SK-N-SH (cell line): ENCODE measurements around the gene BTBD10. TPM values are rescaled to one million over a fixed set of nuclear protein-coding genes. Genes with fewer than 3 reads are reported as not detected.
"Not testable (repeated sequence)": the region's sequence is repeated elsewhere in the genome, so short reads cannot be mapped to it uniquely, and the experiment has no call there.

ENCODE experiments used
- CTCF ChIA-PET: fragments of 300-600, 350-600 bp; formaldehyde crosslinking; extraction: SDS; loops from one replicate; lab custom pipeline; 2021; lab: Yijun Ruan, JAX
- POLR2A ChIA-PET: fragments of 350-600 bp; sonication (Branson Sonifier 250); formaldehyde crosslinking; extraction: SDS; loops from one replicate; lab custom pipeline; 2020; ENCODE audit warnings: antibody characterized with exemption, inconsistent platforms; lab: Yijun Ruan, JAX
- DNase-seq: peaks from one replicate; pipeline ENCODE4 v3.0.0; 2012
- H2AFZ ChIP-seq: fragments of 200-600 bp; sonication (generic); 2 replicates; pipeline ENCODE4 v1.8.1; 2016; ENCODE audit warnings: antibody characterized with exemption, mild to moderate bottlenecking, low read depth
- H3F3A ChIP-seq: fragments of 200-600 bp; sonication (generic); replicated peaks from 2 replicates; pipeline ENCODE3; 2016; ENCODE audit warnings: antibody characterized with exemption, mild to moderate bottlenecking; ENCODE audit not compliant: insufficient read depth
- H3K27ac ChIP-seq, 2 experiments: fragments of 200-500 bp in 1 of 2; fragments of 200-600 bp in 1 of 2; sonication (Bioruptor generic) in 1 of 2; sonication (generic), shearing (Covaris generic) in 1 of 2; 2 replicates each; pipeline versions ENCODE4 v1.5.1 to v1.6.1; 2014 to 2016; ENCODE audit warnings: low read depth in 2 of 2, inconsistent platforms in 1 of 2, low read length in 1 of 2, mild to moderate bottlenecking in 1 of 2, mixed read lengths in 1 of 2
- H3K27me3 ChIP-seq: fragments of 200-600 bp; sonication (generic), shearing (Covaris generic); 2 replicates; pipeline ENCODE4 v1.6.1; 2016; ENCODE audit warnings: mixed run types; ENCODE audit not compliant: insufficient read depth
- H3K36me3 ChIP-seq, 2 experiments: fragments of 200-500 bp in 1 of 2; fragments of 200-600 bp in 1 of 2; sonication (Bioruptor generic) in 1 of 2; sonication (generic) in 1 of 2; replicated peaks in 1 of 2; 2 replicates each; pipeline versions ENCODE3 to v1.5.1; 2014 to 2016; ENCODE audit warnings: low read length in 1 of 2, mild to moderate bottlenecking in 1 of 2; ENCODE audit not compliant: insufficient read depth in 2 of 2, control insufficient read depth in 1 of 2
- H3K4me1 ChIP-seq, 2 experiments: fragments of 200-500 bp in 1 of 2; fragments of 200-600 bp in 1 of 2; sonication (Bioruptor generic) in 1 of 2; sonication (generic), shearing (Covaris generic) in 1 of 2; 2 replicates each; pipeline versions ENCODE4 v1.5.1 to v1.6.1; 2014 to 2016; ENCODE audit warnings: low read depth in 1 of 2, low read length in 1 of 2, mixed run types in 1 of 2; ENCODE audit not compliant: insufficient read depth in 2 of 2, control insufficient read depth in 1 of 2
- H3K4me2 ChIP-seq: fragments of 200-600 bp; sonication (generic), shearing (Covaris generic); 2 replicates; pipeline ENCODE4 v1.6.1; 2017; ENCODE audit warnings: mixed run types
- H3K4me3 ChIP-seq, 2 experiments: fragments of 200-500 bp in 1 of 2; fragments of 200-600 bp in 1 of 2; sonication (Bioruptor generic) in 1 of 2; sonication (generic), shearing (Covaris generic) in 1 of 2; 2 replicates each; pipeline versions ENCODE4 v1.5.1 to v1.8.1; 2014 to 2016; ENCODE audit warnings: low read depth in 2 of 2, inconsistent platforms in 1 of 2, low read length in 1 of 2, mild to moderate bottlenecking in 1 of 2, mixed read lengths in 1 of 2, moderate library complexity in 1 of 2
- H3K79me2 ChIP-seq: fragments of 200-600 bp; sonication (generic); 2 replicates; pipeline ENCODE4 v1.8.1; 2017; ENCODE audit warnings: mild to moderate bottlenecking; ENCODE audit not compliant: insufficient read depth
- H3K9ac ChIP-seq: fragments of 200-600 bp; sonication (generic); 2 replicates; pipeline ENCODE4 v1.6.1; 2017; ENCODE audit warnings: mixed run types
- H3K9me2 ChIP-seq: fragments of 200-600 bp; sonication (generic); 2 replicates; pipeline ENCODE4 v1.6.1; 2017; ENCODE audit warnings: mixed run types
- H3K9me3 ChIP-seq: fragments of 200-600 bp; sonication (generic); 2 replicates; pipeline ENCODE4 v1.6.1; 2017; ENCODE audit warnings: mixed run types, mild to moderate bottlenecking, moderate library complexity
- H4K20me1 ChIP-seq: fragments of 200-600 bp; sonication (generic); 2 replicates; pipeline ENCODE4 v1.6.1; 2017; ENCODE audit warnings: mild to moderate bottlenecking, mixed run types; ENCODE audit not compliant: insufficient read depth
- CTCF ChIP-seq: fragments of 200-600 bp; sonication (generic); IDR thresholded peaks from 2 replicates; pipeline ENCODE4 v1.6.1; 2017; ENCODE audit warnings: antibody characterized with exemption, mild to moderate bottlenecking, moderate library complexity
- FOXM1 ChIP-seq: IDR thresholded peaks from 2 replicates; pipeline ENCODE4 v1.4.0; 2012; ENCODE audit warnings: low read depth, mild to moderate bottlenecking
- MAX ChIP-seq: IDR thresholded peaks from 2 replicates; pipeline ENCODE4 v1.4.0; 2012; ENCODE audit warnings: low read depth
- MEF2A ChIP-seq: IDR thresholded peaks from 2 replicates; pipeline ENCODE4 v1.4.0; 2012; ENCODE audit warnings: low read depth, borderline replicate concordance
- TEAD4 ChIP-seq: IDR thresholded peaks from 2 replicates; pipeline ENCODE4 v1.4.0; 2012; ENCODE audit warnings: mild to moderate bottlenecking, borderline replicate concordance; ENCODE audit not compliant: insufficient read depth
- ZBTB33 ChIP-seq: IDR thresholded peaks from 2 replicates; pipeline ENCODE4 v1.4.0; 2012; ENCODE audit warnings: low read depth, borderline replicate concordance
- WGBS: methylation state at CpG from one replicate; pipeline ENCODE4 v1.1.6; 2017; ENCODE audit warnings: low lambda C conversion rate; 5-methylcytosine and 5-hydroxymethylcytosine counted together
- polyA plus RNA-seq, 3 experiments: library from polyadenylated mRNA; depleted of rRNA; stranded (reverse); fragments of >200 nt; gene quantifications; 2 replicates each; pipeline ENCODE4 v1.2.3, GENCODE V29; 2012

The BTBD10 gene
- polyA plus RNA-seq, 1 of the 3 experiments (the other 2 are of a cell fraction), result 23.0 TPM

DNA sequence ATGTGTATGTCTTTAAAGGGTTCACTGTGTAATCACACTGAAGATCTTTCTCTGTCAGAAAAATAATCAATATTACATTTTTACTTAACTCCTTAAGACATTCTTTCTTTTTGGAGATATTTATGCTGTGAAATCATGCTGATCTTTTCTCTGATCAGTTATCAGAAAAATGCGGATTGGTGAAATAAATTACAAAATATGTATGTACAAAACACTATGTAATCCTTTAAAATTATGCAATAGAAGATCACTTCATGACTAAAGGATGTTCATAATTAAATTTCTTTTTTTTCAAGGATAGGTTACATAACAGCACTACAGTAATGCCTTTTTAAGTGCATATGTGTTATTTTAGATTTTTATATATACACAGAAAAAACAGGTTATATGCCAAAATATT lies 24.7 kb downstream of the BTBD10 start (continued):
- no peak for TF ChIP-seq MEF2A
- TF ChIP-seq, all 33 proteins: peak for 0

DNA sequence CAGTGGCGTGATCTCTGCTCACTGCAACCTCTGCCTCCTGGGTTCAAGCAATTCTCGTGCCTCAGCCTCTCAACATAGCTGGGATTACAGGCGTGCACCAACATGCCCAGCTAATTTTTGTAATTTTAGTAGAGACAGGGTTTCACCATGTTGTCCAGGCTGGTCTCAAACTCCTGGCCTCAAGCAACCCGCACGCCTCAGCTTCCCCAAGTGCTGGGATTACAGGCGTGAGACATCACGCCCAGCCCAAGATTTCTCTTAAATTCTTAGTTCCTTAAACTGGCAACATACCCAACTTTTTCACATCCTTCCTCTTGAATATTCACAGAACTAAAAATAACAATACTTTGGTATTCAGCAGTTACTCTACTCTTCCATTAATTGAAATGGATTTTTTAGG lies 26.2 kb downstream of the BTBD10 start:
- H4K20me1 ChIP-seq, H3K9me3 ChIP-seq: not testable (repeated sequence)
- CTCF ChIA-PET, result interaction anchor here (1.2 to 1.4 kb wide), 2 partner anchors 29 to 227 kb away, joined by 3 to 4 read pairs; no protein-coding TSS in a partner anchor

DNA sequence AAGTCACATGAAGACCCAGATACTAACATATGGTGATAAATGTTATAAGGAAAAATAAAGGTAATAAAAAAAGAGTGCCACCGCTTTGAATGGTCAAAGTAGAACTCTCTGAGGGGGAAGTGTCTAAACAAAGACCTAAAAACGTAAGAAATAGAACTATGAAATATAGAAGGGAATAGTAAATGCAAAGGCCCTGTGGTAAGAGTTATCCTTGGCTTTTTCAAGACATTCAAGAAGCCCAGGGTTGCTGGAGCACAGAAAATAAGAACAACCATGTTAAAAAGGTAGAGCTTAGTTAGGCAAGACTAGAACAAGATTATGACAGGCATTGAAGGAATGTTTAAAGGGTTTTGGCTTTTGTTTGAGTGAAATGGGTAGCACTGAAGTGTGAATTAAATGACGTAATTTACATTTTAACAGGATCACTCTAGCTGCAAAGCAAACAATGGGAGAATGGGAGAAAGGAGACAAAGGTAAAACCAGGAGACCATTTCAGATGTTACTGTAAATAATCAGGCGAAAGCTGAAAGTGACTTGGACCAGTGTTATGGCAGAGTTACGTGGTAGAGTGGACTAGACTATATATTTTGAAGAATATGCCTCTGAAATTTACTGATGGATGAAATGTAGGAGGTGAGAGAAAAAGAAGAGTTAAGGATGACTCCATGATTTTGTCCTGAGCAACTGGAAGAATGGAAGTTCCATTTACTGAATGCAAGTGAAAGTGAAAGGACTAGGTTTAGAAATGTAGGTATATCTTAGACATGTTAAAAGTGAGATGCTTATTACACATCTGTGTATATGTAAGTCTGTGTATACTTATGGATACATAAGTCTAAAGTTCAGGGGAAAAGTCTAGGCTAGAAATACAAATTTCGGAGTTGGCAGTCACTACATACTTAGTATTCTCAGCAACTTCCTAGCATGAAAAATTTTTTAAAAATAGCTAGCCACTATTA lies 28.5 kb downstream of the BTBD10 start:
- no peak overlapping the region for H3K4me3 ChIP-seq
- H3K9me3 ChIP-seq, result no peaks in the 10 kb centered on the region; the same call in 1 of the 2 replicates
- no peak overlapping the region for H3K9ac ChIP-seq
- H3K4me2 ChIP-seq, result no peak overlapping the region
- ChIA-PET CTCF (no interaction called here), POLR2A (no interaction called here)
- H3F3A ChIP-seq, result peaks cover 5% of the 10 kb centered on the region
- no peaks in the 10 kb centered on the region for H3K27me3 ChIP-seq
- H3K9me2 ChIP-seq, result no peaks in the 10 kb centered on the region
- no peak for TF ChIP-seq TEAD4
- no peak for TF ChIP-seq FOXM1
- TF ChIP-seq CTCF, result no peak
- no peak for TF ChIP-seq MAX
- TF ChIP-seq ZBTB33, result no peak
- no peak for DNase-seq
- H4K20me1 ChIP-seq, result peaks cover under 1% of the 10 kb centered on the region; the same call in 1 of the 2 replicates
- no peaks in the 10 kb centered on the region; a peak in 1 of 4 replicates for H3K4me1 ChIP-seq
- WGBS, result 94% methylated on average over 6 of the region's 6 CpGs
- no peak overlapping the region for H2AFZ ChIP-seq
- no peak overlapping the region for H3K27ac ChIP-seq
- H3K79me2 ChIP-seq, result peaks cover 74% of the 10 kb centered on the region
- peaks cover 3 to 18% of the 10 kb centered on the region in 2 experiments for H3K36me3 ChIP-seq

More for the DNA sequence above, 26.2 kb downstream of the BTBD10 start:
- not testable (repeated sequence) for H3K4me3 ChIP-seq, H2AFZ ChIP-seq, DNase-seq, H3K36me3 ChIP-seq, H3K27me3 ChIP-seq, H3K4me1 ChIP-seq, H3K9me2 ChIP-seq, H3K9ac ChIP-seq, H3K4me2 ChIP-seq, H3K27ac ChIP-seq
- Histone ChIP-seq H3F3A (peaks cover 13% of the 10 kb centered on the region), H3K79me2 (peaks cover 71% of the 10 kb centered on the region)
- POLR2A ChIA-PET, result interaction anchor here (1.2 kb wide), 1 partner anchor 26 kb away, joined by 3 read pairs; the partner anchor contains the start of gene BTBD10
- 94% methylated on average over 7 of the region's 7 CpGs for WGBS
